Measurements from ENCODE around the gene KCNIP1. TPM values are rescaled to one million over a fixed set of nuclear protein-coding genes. Genes with fewer than 3 reads are reported as not detected.

Gene KCNIP1
- total RNA-seq, 1 experiment from 2014 or later: not detected

DNA sequence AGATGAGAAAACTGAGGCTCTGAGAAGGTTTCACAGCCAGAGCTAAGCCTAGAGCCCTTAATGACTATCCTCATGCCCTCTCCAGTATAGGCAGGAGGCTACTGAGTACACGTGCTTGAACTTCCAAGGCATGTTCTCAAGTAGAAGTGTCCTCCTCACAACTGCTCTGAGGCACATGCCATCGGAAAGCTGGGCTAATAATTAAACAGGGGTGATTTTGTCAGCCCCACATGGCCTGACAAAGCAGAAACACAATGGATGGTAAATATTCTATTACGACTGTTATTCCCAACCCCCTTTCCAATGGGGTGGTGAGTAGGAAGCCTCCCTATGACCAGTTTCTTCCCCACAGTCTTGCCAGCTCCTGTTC lies 34.3 kb downstream of the KCNIP1 start (continued):
- TF ChIP-seq TCF7L2 (IDR thresholded peaks at IDR 0.05; ENCODE audit: borderline replicate concordance, extremely low read depth, insufficient read depth, insufficient read length): no peak
- TF ChIP-seq, protein P1, sequence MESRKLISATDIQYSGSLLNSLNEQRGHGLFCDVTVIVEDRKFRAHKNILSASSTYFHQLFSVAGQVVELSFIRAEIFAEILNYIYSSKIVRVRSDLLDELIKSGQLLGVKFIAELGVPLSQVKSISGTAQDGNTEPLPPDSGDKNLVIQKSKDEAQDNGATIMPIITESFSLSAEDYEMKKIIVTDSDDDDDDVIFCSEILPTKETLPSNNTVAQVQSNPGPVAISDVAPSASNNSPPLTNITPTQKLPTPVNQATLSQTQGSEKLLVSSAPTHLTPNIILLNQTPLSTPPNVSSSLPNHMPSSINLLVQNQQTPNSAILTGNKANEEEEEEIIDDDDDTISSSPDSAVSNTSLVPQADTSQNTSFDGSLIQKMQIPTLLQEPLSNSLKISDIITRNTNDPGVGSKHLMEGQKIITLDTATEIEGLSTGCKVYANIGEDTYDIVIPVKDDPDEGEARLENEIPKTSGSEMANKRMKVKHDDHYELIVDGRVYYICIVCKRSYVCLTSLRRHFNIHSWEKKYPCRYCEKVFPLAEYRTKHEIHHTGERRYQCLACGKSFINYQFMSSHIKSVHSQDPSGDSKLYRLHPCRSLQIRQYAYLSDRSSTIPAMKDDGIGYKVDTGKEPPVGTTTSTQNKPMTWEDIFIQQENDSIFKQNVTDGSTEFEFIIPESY (IDR thresholded peaks at IDR 0.05; ENCODE audit: extremely low read depth, insufficient replicate concordance, low read length): no peak
- TF ChIP-seq SP1 (IDR thresholded peaks at IDR 0.05; ENCODE audit: low read depth): no peak
- no peak for TF ChIP-seq EGR1 (IDR thresholded peaks at IDR 0.05; ENCODE audit: low read depth)

DNA sequence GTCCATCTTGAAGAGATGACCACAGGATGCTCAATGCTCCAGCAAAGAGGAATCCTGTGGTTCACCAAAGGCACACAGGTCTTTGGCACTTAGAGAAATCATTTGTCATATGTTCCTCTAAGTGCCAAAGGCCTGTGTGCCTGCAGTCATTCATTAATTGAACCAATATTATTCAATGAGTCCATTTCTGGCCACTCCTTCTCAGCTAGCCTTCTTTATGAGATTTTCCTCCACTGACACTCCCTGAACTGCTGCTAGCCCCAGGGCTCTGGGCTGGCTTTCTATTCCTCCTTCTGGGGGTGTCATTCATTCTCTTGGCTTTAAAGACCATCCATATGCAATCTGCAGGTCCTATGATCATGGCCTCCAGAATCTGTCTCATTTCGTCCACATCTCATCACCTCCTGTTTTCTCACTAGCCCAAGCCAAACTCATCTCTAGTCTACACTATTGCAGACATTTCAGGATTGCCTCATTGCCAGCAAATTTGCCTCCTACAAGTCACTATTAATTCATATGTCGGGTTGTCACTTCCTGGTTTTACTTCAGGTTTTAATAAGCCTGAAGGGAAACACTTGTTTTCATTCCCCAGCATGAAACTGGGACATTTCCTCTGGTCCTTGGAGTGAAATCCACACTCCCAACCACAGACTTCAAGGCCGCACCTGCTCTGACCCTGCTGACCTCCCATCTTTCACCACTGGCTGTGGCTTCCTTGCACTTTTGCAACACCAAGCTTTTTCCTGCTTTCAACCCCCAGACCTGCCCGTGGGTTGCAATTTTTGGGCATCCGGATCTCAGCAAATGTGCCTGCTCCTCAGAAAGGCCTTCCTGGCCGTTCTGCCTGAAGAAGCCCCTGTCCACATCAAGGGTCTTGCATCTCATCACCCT lies 35.1 kb downstream of the KCNIP1 start:
- ATAC-seq: no peak
- RAD21 ChIA-PET (ENCODE audit: low non-redundant PET in 1 of 2, low total read pairs in 2 of 2, uncharacterized antibody in 2 of 2, unreplicated experiment in 2 of 2): no interaction called here
- DNase-seq (ENCODE audit: low read depth, low spot score): no peak
- Histone ChIP-seq H3K27ac (ENCODE audit: low read depth, low read length) (no peak overlapping the region), H3K4me2 (ENCODE audit: low read length) (no peak overlapping the region), H3K27me3 (ENCODE audit: insufficient read depth, low read length) (0 out of 2 replicates have a peak, but pooled peaks cover 6% of the 10 kb centered on the region), H2AFZ (ENCODE audit: low read depth, low read length, poor library complexity, severe bottlenecking) (no peak overlapping the region), H3K4me1 (ENCODE audit: control insufficient read depth in 1 of 2, insufficient read depth in 2 of 2, low read length in 2 of 2) (no peaks in the 10 kb centered on the region; a peak in 1 of 4 replicates), H3K4me3 (replicated peaks in 1 of 2; ENCODE audit: low read depth in 1 of 2, low read length in 2 of 2) (no peak overlapping the region), H3K9me3 (ENCODE audit: control insufficient read depth in 1 of 2, insufficient read depth in 1 of 2, low read depth in 1 of 2, low read length in 2 of 2) (no peaks in the 10 kb centered on the region), H3K36me3 (ENCODE audit: control insufficient read depth in 1 of 2, insufficient read depth in 2 of 2, low read length in 2 of 2) (no peaks in the 10 kb centered on the region), H4K20me1 (ENCODE audit: insufficient read depth) (no peaks in the 10 kb centered on the region), H3K9ac (ENCODE audit: low read length) (no peak overlapping the region), H3K79me2 (ENCODE audit: insufficient read depth, low read length) (no peaks in the 10 kb centered on the region), H3K9me2 (ENCODE audit: insufficient read depth) (no peaks in the 10 kb centered on the region)
- no TSS peak for BruUV-seq (replicated peaks)
- CTCF ChIA-PET: no interaction called here
- POLR2A ChIA-PET: no interaction called here
- intact Hi-C loops (cut with micrococcal nuclease): no loop called here
- TF ChIP-seq EZH2phosphoT487 (IDR thresholded peaks at IDR 0.05; ENCODE audit: borderline replicate concordance) (no peak), SIN3A (IDR thresholded peaks at IDR 0.05; ENCODE audit: low read depth) (no peak), ZFX (IDR thresholded peaks at IDR 0.05) (no peak), POLR2AphosphoS5 (IDR thresholded peaks at IDR 0.05; ENCODE audit: low read depth, low read length) (no peak), POLR2A (IDR thresholded peaks at IDR 0.05; ENCODE audit: borderline replicate concordance, extremely low read depth, insufficient read depth, insufficient read length) (no peak), SP1 (IDR thresholded peaks at IDR 0.05; ENCODE audit: low read depth) (no peak), TCF7L2 (IDR thresholded peaks at IDR 0.05; ENCODE audit: borderline replicate concordance, extremely low read depth, insufficient read depth, insufficient read length) (no peak), JUND (IDR thresholded peaks at IDR 0.05) (no peak), ELF1 (IDR thresholded peaks at IDR 0.05; ENCODE audit: borderline replicate concordance, low read depth) (no peak), EGR1 (IDR thresholded peaks at IDR 0.05; ENCODE audit: low read depth) (no peak), YY1 (IDR thresholded peaks at IDR 0.05; ENCODE audit: extremely low read depth, insufficient replicate concordance, low read depth, low read length) (no peak), RAD21 (IDR thresholded peaks at IDR 0.05; ENCODE audit: low read depth) (no peak), EZH2 (IDR thresholded peaks at IDR 0.05) (no peak), SRF (IDR thresholded peaks at IDR 0.05; ENCODE audit: low read depth) (no peak)
- TF ChIP-seq, protein P2, sequence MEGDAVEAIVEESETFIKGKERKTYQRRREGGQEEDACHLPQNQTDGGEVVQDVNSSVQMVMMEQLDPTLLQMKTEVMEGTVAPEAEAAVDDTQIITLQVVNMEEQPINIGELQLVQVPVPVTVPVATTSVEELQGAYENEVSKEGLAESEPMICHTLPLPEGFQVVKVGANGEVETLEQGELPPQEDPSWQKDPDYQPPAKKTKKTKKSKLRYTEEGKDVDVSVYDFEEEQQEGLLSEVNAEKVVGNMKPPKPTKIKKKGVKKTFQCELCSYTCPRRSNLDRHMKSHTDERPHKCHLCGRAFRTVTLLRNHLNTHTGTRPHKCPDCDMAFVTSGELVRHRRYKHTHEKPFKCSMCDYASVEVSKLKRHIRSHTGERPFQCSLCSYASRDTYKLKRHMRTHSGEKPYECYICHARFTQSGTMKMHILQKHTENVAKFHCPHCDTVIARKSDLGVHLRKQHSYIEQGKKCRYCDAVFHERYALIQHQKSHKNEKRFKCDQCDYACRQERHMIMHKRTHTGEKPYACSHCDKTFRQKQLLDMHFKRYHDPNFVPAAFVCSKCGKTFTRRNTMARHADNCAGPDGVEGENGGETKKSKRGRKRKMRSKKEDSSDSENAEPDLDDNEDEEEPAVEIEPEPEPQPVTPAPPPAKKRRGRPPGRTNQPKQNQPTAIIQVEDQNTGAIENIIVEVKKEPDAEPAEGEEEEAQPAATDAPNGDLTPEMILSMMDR (IDR thresholded peaks at IDR 0.05 in 2 of 3, conservative IDR thresholded peaks at IDR 0.05 in 1 of 3; ENCODE audit: borderline replicate concordance in 1 of 3, insufficient read depth in 1 of 3, low read depth in 2 of 3, low read length in 2 of 3): no peak
- TF ChIP-seq, protein P3, sequence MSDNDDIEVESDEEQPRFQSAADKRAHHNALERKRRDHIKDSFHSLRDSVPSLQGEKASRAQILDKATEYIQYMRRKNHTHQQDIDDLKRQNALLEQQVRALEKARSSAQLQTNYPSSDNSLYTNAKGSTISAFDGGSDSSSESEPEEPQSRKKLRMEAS (IDR thresholded peaks at IDR 0.05): no peak
- TF ChIP-seq, protein P4, sequence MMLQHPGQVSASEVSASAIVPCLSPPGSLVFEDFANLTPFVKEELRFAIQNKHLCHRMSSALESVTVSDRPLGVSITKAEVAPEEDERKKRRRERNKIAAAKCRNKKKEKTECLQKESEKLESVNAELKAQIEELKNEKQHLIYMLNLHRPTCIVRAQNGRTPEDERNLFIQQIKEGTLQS (IDR thresholded peaks at IDR 0.05): no peak
- TF ChIP-seq, protein P1 (IDR thresholded peaks at IDR 0.05; ENCODE audit: extremely low read depth, insufficient replicate concordance, low read length): no peak
